ENCODE measurements around the gene HECW1. TPM values are rescaled to one million over a fixed set of nuclear protein-coding genes. Genes with fewer than 3 reads are reported as not detected.

Gene HECW1
- total RNA-seq, 1 donor from 2014 or later, result not detected

DNA sequence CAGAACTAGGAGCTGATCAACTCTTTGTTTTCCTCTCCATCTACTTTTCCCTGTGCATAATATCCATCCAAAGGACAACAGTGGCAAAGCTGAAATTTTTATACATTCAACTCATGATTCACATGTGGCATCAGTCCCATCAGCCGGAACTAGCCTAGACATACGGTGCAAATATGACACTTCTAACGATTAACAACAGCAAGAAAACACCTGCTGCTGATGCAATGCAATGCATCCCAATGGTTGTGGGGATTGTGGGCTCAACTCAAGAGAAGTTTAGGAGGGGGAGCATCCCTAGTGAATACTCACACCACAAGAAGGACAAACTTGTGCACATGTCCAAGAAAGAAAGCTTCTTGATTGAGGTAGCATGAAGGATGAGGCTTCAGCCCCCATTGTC, 449.9 kb downstream of the HECW1 start:
- Mint-ChIP-seq H3K4me1 (no peaks in the 10 kb centered on the region), H3K36me3 (ENCODE audit: low read depth) (no peaks in the 10 kb centered on the region), H3K9me3 (no peaks in the 10 kb centered on the region), H3K27me3 (peaks cover 23% of the 10 kb centered on the region), H3K4me3 (no peak overlapping the region), H3K27ac (no peak overlapping the region)
- POLR2A ChIA-PET, result no interaction called here
- CTCF ChIA-PET, result no interaction called here
- no peak for ATAC-seq (ENCODE audit: low read depth)
- TF ChIP-seq, protein P1, sequence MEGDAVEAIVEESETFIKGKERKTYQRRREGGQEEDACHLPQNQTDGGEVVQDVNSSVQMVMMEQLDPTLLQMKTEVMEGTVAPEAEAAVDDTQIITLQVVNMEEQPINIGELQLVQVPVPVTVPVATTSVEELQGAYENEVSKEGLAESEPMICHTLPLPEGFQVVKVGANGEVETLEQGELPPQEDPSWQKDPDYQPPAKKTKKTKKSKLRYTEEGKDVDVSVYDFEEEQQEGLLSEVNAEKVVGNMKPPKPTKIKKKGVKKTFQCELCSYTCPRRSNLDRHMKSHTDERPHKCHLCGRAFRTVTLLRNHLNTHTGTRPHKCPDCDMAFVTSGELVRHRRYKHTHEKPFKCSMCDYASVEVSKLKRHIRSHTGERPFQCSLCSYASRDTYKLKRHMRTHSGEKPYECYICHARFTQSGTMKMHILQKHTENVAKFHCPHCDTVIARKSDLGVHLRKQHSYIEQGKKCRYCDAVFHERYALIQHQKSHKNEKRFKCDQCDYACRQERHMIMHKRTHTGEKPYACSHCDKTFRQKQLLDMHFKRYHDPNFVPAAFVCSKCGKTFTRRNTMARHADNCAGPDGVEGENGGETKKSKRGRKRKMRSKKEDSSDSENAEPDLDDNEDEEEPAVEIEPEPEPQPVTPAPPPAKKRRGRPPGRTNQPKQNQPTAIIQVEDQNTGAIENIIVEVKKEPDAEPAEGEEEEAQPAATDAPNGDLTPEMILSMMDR (IDR thresholded peaks at IDR 0.05), result no peak
- DNase-seq, result no peak
- intact Hi-C loops (cut with micrococcal nuclease), result no loop called here

DNA sequence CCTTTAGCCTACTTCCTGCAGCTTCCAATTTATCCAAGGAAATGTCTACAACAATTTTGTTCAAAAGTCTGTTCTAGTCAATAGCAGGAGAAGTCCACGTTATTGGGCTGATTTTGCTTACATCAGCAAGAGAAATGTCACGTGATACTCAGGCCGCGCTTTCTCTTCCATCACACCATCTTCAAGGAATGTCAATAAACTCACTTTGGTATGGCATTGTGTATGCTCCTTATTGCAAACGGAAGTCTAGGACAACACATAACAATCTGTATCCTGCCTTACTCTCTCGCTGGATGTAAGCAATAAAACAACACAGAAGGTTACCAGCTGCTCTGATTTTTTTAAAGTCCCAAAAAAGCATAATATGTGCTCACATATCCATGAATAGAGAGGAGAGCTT, 453.3 kb downstream of the HECW1 start:
- H3K4me1 Mint-ChIP-seq, result peaks cover 2% of the 10 kb centered on the region
- no peak for ATAC-seq (ENCODE audit: low read depth)
- TF ChIP-seq, protein P1 (IDR thresholded peaks at IDR 0.05), result no peak
- DNase-seq, result no peak
- H3K4me3 Mint-ChIP-seq, result no peak overlapping the region
- CTCF ChIA-PET, result no interaction called here
- POLR2A ChIA-PET, result no interaction called here
- no peaks in the 10 kb centered on the region for H3K36me3 Mint-ChIP-seq (ENCODE audit: low read depth)
- H3K27ac Mint-ChIP-seq, result no peak overlapping the region
- intact Hi-C loops (cut with micrococcal nuclease), result no loop called here
- H3K27me3 Mint-ChIP-seq, result peaks cover 23% of the 10 kb centered on the region
- H3K9me3 Mint-ChIP-seq, result no peaks in the 10 kb centered on the region

DNA sequence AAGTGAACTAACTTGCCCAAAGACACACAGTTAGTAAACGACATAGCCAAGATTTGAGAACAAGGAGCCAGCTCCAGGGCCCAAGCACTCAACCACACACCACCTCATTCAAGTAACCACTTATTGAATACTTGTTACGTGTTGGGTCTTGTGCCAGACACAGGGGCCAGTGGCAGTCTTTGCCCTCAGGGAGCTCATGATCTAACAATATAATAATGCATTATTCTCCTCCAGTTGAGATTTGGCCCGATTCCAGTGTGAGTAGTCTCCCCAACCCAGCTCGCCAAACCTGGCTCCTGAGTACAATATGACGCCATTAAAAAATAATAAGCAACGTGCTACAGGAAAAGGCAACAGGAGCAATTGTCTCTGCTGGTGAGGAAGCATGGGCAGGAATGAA, 456.1 kb downstream of the HECW1 start:
- ATAC-seq (ENCODE audit: low read depth) (no peak), DNase-seq (no peak)
- intact Hi-C loops (cut with micrococcal nuclease), result no loop called here
- H3K9me3 Mint-ChIP-seq, result no peaks in the 10 kb centered on the region
- H3K27me3 Mint-ChIP-seq, result peaks cover 5% of the 10 kb centered on the region
- H3K36me3 Mint-ChIP-seq (ENCODE audit: low read depth), result no peaks in the 10 kb centered on the region
- ChIA-PET POLR2A (no interaction called here), CTCF (interaction anchor here (1.5 kb wide), 1 partner anchor 14 kb away, joined by 8 read pairs; the partner anchor contains the start of gene STK17A)
- TF ChIP-seq, protein P1 (IDR thresholded peaks at IDR 0.05), result no peak
- H3K4me1 Mint-ChIP-seq, result peaks cover 2% of the 10 kb centered on the region
- no peak overlapping the region for H3K4me3 Mint-ChIP-seq
- H3K27ac Mint-ChIP-seq, result no peak overlapping the region

DNA sequence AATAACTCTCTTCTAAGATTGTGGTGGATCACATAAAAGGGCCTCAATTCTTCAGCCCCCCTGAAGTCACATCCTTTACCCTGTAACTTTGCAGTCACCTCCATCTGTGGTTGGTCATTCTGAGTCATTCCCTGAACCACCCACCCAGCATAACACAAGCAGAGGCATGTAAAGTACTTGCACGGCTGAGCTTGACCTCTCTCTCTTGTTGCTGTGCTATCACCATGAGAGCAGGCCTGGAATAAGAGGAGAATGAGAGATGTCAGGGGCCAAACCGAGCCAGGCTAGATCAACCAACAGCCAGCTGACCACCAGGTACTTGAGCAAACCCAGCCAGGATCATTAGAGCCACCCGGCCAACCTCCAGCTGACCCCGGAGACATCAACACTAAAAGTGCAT, 457.0 kb downstream of the HECW1 start:
- H3K4me3 Mint-ChIP-seq, result no peak overlapping the region
- H3K4me1 Mint-ChIP-seq, result peaks cover 2% of the 10 kb centered on the region
- H3K27me3 Mint-ChIP-seq, result peaks cover 3% of the 10 kb centered on the region
- TF ChIP-seq, protein P1 (IDR thresholded peaks at IDR 0.05), result no peak
- ATAC-seq (ENCODE audit: low read depth), result no peak
- ChIA-PET POLR2A (no interaction called here), CTCF (interaction anchor here (1.5 kb wide), 1 partner anchor 13 kb away, joined by 8 read pairs; the partner anchor contains the start of gene STK17A)
- no peak overlapping the region for H3K27ac Mint-ChIP-seq
- DNase-seq, result no peak
- no peaks in the 10 kb centered on the region for H3K9me3 Mint-ChIP-seq
- intact Hi-C loops (cut with micrococcal nuclease), result no loop called here
- no peaks in the 10 kb centered on the region for H3K36me3 Mint-ChIP-seq (ENCODE audit: low read depth)

DNA sequence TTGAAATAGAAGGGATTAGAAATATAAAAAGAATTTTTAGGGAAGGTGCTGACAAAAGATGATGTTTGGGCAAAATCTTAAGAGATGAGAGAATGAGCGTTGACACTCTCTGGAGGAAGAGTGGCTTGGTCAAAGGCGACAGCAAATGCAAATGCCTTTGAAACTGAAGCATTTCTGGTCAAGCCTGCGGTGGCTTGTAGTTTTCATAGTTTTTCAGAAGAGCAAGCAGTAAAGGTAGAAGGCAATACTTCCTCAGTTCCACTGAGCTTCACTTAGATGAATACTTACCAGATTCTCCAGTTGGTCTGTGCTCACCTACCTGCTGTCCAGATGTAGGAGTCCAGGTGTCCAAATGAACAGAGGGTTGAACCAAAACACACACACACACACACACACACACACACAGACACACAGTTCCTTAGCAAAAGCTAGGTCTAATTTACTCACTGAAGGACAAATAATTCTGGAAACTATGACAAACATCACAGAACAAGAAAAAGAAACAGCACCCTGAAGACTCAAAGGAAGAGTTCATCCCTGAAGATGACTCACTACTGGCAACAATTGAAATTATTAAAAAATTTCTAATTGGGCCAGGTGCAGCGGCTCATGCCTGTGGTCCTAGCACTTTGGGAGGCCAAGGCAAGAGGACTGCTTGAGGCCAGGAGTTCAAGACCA, 458.4 kb downstream of the HECW1 start:
- intact Hi-C loops (cut with micrococcal nuclease), result no loop called here
- ChIA-PET POLR2A (no interaction called here), CTCF (no interaction called here)
- TF ChIP-seq, protein P1 (IDR thresholded peaks at IDR 0.05), result no peak
- no peak overlapping the region for H3K27ac Mint-ChIP-seq
- DNase-seq, result no peak
- H3K36me3 Mint-ChIP-seq (ENCODE audit: low read depth), result no peaks in the 10 kb centered on the region
- no peaks in the 10 kb centered on the region for H3K9me3 Mint-ChIP-seq
- H3K4me3 Mint-ChIP-seq, result no peak overlapping the region
- no peak for ATAC-seq (ENCODE audit: low read depth)
- H3K4me1 Mint-ChIP-seq, result peaks cover 2% of the 10 kb centered on the region
- no peaks in the 10 kb centered on the region for H3K27me3 Mint-ChIP-seq
